OCI-LY3 (cell line): ENCODE data around the gene RPL34.

Experiments used
- H2AFZ ChIP-seq: fragments of 200-600, 300-600 bp; shearing (Covaris generic); 2 replicates; pipeline ENCODE4 v1.6.0; 2014; ENCODE audit warnings: antibody characterized with exemption, low read depth, low read length
- H3K27ac ChIP-seq: fragments of 200-600, 300-600 bp; sonication (generic); 2 replicates; pipeline ENCODE4 v1.5.1; 2014; ENCODE audit warnings: mild to moderate bottlenecking, low read length, moderate library complexity, mixed read lengths
- H3K27me3 ChIP-seq: fragments of 200-600, 300-600 bp; sonication (generic); 2 replicates; pipeline ENCODE4 v1.6.1; 2014; ENCODE audit warnings: low read depth, low read length, mixed read lengths
- H3K36me3 ChIP-seq: fragments of 200-600, 300-600 bp; sonication (generic); replicated peaks from 2 replicates; pipeline ENCODE3; 2014; ENCODE audit warnings: low read depth, low read length, mixed read lengths
- H3K4me1 ChIP-seq: fragments of 300-600, 200-600 bp; sonication (generic); 2 replicates; pipeline ENCODE4 v1.6.1; 2014; ENCODE audit warnings: low read length, mixed read lengths
- H3K4me2 ChIP-seq: fragments of 200-600, 300-600 bp; sonication (generic); 2 replicates; pipeline ENCODE4 v1.6.1; 2014; ENCODE audit warnings: low read length, mixed read lengths
- H3K4me3 ChIP-seq: fragments of 300-600, 200-600 bp; sonication (generic); 2 replicates; pipeline ENCODE4 v1.5.1; 2014; ENCODE audit warnings: antibody characterized with exemption, mild to moderate bottlenecking, low read length, moderate library complexity
- H3K79me2 ChIP-seq: fragments of 300-600, 200-600 bp; shearing (Covaris generic); 2 replicates; pipeline ENCODE4 v1.6.1; 2014; ENCODE audit warnings: mild to moderate bottlenecking, low read length, mixed read lengths
- H3K9ac ChIP-seq: fragments of 300-600, 200-600 bp; shearing (Covaris generic); 2 replicates; pipeline ENCODE4 v1.6.0; 2014; ENCODE audit warnings: mild to moderate bottlenecking, low read length, moderate library complexity
- H3K9me3 ChIP-seq: fragments of 200-600, 300-600 bp; shearing (Covaris generic); 2 replicates; pipeline ENCODE4 v1.6.1; 2014; ENCODE audit warnings: low read length, mixed read lengths; ENCODE audit not compliant: insufficient read depth
- H4K20me1 ChIP-seq: fragments of 200-600, 300-600 bp; sonication (generic); 2 replicates; pipeline ENCODE4 v1.6.1; 2016; ENCODE audit warnings: low read length, mixed read lengths; ENCODE audit not compliant: insufficient read depth
- TF ChIP-seq, protein P1 (sequence below): fragments of 200-600, 300-600 bp; sonication (generic); IDR thresholded peaks from 2 replicates; pipeline ENCODE4 v1.5.1; 2014; ENCODE audit warnings: antibody characterized with exemption, low read length, low read depth

Gene RPL34

DNA sequence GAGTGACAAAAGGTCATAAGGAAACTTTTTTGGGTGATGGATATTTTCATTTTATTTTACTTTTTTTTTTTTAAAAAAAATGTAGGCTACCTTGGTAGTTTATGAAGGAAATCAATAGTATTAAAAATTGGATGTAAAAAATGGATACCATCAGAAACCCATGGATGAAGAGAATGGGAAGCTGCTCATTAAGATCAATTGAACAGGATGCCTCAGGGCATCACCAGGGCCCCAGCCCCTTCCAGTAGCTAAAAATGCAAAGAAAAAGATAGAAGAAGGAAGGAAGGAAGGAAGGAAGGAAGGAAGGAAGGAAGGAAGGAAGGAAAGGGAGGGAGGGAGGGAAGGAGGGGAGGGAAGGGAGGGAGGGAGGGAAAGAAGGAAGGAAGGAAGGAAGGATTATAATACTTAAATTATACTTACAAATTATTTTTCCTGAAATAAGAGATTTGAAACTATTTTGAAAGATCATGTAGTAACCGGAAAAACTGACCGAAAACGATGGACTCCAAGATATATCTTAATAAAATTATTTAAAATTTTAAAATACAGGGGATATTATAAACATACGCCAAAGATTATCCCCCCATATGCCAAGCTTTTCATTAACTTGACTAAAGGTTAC, 54.1 kb downstream of the RPL34 start:
- Histone ChIP-seq H3K36me3 (peaks cover 16% of the 10 kb centered on the region), H3K9ac (no peak overlapping the region), H3K79me2 (no peaks in the 10 kb centered on the region)

More for the DNA sequence above, 54.1 kb downstream of the RPL34 start:
- no peaks in the 10 kb centered on the region for H3K4me1 ChIP-seq
- H2AFZ ChIP-seq = no peak overlapping the region
- H3K27ac ChIP-seq = no peak overlapping the region
- H4K20me1 ChIP-seq = no peaks in the 10 kb centered on the region
- H3K27me3 ChIP-seq = no peaks in the 10 kb centered on the region
- H3K4me2 ChIP-seq = no peak overlapping the region
- no peak overlapping the region for H3K4me3 ChIP-seq
- no peaks in the 10 kb centered on the region for H3K9me3 ChIP-seq
- TF ChIP-seq, protein P1, sequence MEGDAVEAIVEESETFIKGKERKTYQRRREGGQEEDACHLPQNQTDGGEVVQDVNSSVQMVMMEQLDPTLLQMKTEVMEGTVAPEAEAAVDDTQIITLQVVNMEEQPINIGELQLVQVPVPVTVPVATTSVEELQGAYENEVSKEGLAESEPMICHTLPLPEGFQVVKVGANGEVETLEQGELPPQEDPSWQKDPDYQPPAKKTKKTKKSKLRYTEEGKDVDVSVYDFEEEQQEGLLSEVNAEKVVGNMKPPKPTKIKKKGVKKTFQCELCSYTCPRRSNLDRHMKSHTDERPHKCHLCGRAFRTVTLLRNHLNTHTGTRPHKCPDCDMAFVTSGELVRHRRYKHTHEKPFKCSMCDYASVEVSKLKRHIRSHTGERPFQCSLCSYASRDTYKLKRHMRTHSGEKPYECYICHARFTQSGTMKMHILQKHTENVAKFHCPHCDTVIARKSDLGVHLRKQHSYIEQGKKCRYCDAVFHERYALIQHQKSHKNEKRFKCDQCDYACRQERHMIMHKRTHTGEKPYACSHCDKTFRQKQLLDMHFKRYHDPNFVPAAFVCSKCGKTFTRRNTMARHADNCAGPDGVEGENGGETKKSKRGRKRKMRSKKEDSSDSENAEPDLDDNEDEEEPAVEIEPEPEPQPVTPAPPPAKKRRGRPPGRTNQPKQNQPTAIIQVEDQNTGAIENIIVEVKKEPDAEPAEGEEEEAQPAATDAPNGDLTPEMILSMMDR = no peak
